Measurements from ENCODE around the gene TSPAN9. TPM values are rescaled to one million over a fixed set of nuclear protein-coding genes. Genes with fewer than 3 reads are reported as not detected.

TSPAN9 gene
- total RNA-seq, 1 donor from 2014 or later = 7.8 TPM

DNA sequence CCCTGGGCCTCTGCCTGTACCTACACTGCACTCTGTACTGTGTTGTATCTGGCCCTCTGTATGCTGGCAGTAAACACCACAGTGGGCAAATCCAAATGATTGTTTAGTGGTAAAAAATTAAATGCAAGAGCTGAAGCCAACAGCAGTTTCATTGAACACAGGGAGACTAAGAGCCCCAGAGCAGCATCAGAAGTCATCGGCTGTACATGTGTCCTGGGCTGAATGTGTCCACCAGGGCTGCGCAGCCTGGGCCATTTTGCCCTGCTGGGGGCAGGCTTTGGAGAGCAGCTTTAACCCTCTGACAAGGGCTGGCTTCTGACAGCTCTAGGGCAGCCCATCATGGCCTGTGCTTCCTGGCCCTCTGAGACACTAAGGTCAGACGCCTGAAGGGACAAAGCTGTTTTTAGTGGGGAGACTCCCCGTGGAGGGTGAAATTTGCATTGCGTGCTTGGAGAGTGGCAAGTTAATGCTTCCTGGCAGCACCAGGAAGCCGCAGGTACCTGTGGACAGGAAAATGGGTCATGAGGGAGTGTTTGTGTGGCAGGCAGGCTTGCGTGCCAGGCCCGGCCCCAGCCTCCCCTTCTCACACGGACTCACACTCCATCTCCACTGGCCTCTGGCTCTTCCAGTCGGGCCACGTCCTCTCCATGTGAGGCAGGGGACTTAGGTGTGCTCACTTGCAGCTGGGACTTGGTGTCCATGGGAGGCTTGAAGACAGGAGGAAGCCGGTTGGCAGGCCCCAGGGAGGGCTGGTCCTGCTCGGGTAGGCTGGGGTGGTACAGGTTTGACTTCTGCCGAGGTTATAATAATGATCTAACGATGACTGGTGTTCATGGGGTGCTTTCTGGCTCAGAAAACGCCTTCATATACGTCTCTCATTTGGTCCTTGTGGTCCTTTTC is 150.1 kb downstream of the TSPAN9 start:
- Histone ChIP-seq H3F3A (ENCODE audit: low read depth) (peaks cover 5% of the 10 kb centered on the region), H3K4me3 (no peak overlapping the region), H3K4me2 (no peak overlapping the region), H3K4me1 (peaks cover 24% of the 10 kb centered on the region), H4K20me1 (ENCODE audit: low read depth) (peaks cover 31% of the 10 kb centered on the region), H2AFZ (replicated peaks) (no peak overlapping the region), H3K9ac (no peak overlapping the region), H3K36me3 (no peaks in the 10 kb centered on the region), H3K79me2 (ENCODE audit: low read depth) (no peaks in the 10 kb centered on the region), H3K9me3 (ENCODE audit: low read depth) (no peaks in the 10 kb centered on the region), H3K27me3 (no peaks in the 10 kb centered on the region), H3K27ac (no peak overlapping the region)
- H3K9me3 Mint-ChIP-seq = peaks cover 2% of the 10 kb centered on the region
- peaks cover 52% of the 10 kb centered on the region for H3K4me1 Mint-ChIP-seq
- no peak overlapping the region for H3K27ac Mint-ChIP-seq
- TF ChIP-seq EZH2 (IDR thresholded peaks at IDR 0.05) = no peak
- TF ChIP-seq CTCF (IDR thresholded peaks at IDR 0.05) = peak; percentile 16
- peak; percentile 42 for DNase-seq (ENCODE audit: low spot score)
- H3K36me3 Mint-ChIP-seq = peaks cover 1% of the 10 kb centered on the region
- H3K27me3 Mint-ChIP-seq (ENCODE audit: insufficient read depth, low read depth) = peaks cover 15% of the 10 kb centered on the region
- no peak overlapping the region for H3K4me3 Mint-ChIP-seq

- H3K4me1 ChIP-seq = peaks cover 26% of the 10 kb centered on the region
- TF ChIP-seq CTCF (IDR thresholded peaks at IDR 0.05) (no peak), EZH2phosphoT487 (IDR thresholded peaks at IDR 0.05) (no peak), EZH2 (IDR thresholded peaks at IDR 0.05) (no peak)
- H3K9me3 ChIP-seq (ENCODE audit: low read depth) = no peaks in the 10 kb centered on the region
- no peak for DNase-seq (ENCODE audit: low spot score)
- no peak overlapping the region for H3K27ac ChIP-seq
- peaks cover 40% of the 10 kb centered on the region for H4K20me1 ChIP-seq (ENCODE audit: low read depth)
- no peak overlapping the region for H3K4me3 ChIP-seq
- no peaks in the 10 kb centered on the region for H3K36me3 ChIP-seq
- no peak overlapping the region for H3K27ac Mint-ChIP-seq
- H3K9ac ChIP-seq = no peak overlapping the region
- no peaks in the 10 kb centered on the region for H3K27me3 ChIP-seq
- peak overlapping the region; percentile 24 for H3K4me3 Mint-ChIP-seq
- peaks cover 56% of the 10 kb centered on the region for H3K4me1 Mint-ChIP-seq
- H3K79me2 ChIP-seq (ENCODE audit: low read depth) = no peaks in the 10 kb centered on the region
- H3K27me3 Mint-ChIP-seq (ENCODE audit: insufficient read depth, low read depth) = peaks cover 17% of the 10 kb centered on the region
- no peak overlapping the region for H2AFZ ChIP-seq (replicated peaks)
- H3K4me2 ChIP-seq = no peak overlapping the region
- H3K36me3 Mint-ChIP-seq = peaks cover 1% of the 10 kb centered on the region
- H3K9me3 Mint-ChIP-seq = peaks cover 2% of the 10 kb centered on the region
- H3F3A ChIP-seq (ENCODE audit: low read depth) = peaks cover 5% of the 10 kb centered on the region
These were observed 151.4 kb downstream of the TSPAN9 start for GRCh38 chr12:3228552-3228951.

DNA sequence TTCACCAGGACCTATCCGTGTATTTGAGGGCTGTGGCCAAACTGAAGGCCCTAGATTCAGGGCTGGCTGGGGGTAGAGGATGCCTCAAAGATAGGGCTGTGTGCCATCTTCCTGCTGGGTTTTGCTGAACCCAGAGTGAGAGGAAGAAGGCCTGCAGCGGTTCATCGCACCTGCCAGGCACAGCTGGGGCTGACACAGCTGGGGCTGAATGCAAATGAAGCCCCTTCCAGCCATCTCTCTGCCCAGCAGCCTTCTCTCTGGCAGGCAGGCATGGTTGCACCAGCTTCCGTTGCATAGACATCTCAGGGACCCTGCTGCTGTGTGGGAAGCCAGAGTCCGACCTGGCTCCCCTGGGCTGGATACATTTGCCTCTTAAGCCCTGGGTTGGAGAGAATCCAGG is 152.4 kb downstream of the TSPAN9 start:
- H3K4me2 ChIP-seq = no peak overlapping the region
- H3K4me3 ChIP-seq = no peak overlapping the region
- Mint-ChIP-seq H3K9me3 (peaks cover 2% of the 10 kb centered on the region), H3K36me3 (peaks cover 1% of the 10 kb centered on the region), H3K4me1 (peaks cover 62% of the 10 kb centered on the region), H3K4me3 (no peak overlapping the region), H3K27me3 (ENCODE audit: insufficient read depth, low read depth) (peaks cover 17% of the 10 kb centered on the region), H3K27ac (no peak overlapping the region)
- no peaks in the 10 kb centered on the region for H3K79me2 ChIP-seq (ENCODE audit: low read depth)
- peaks cover 35% of the 10 kb centered on the region for H3K4me1 ChIP-seq
- H3K9ac ChIP-seq = no peak overlapping the region
- no peaks in the 10 kb centered on the region for H3K9me3 ChIP-seq (ENCODE audit: low read depth)
- TF ChIP-seq CTCF (IDR thresholded peaks at IDR 0.05) = no peak
- TF ChIP-seq EZH2 (IDR thresholded peaks at IDR 0.05) = no peak
- no peak for TF ChIP-seq EZH2phosphoT487 (IDR thresholded peaks at IDR 0.05)
- H3K27ac ChIP-seq = no peak overlapping the region
- no peaks in the 10 kb centered on the region for H3K27me3 ChIP-seq
- peaks cover 5% of the 10 kb centered on the region for H3F3A ChIP-seq (ENCODE audit: low read depth)
- no peak overlapping the region for H2AFZ ChIP-seq (replicated peaks)
- DNase-seq (ENCODE audit: low spot score) = no peak
- peaks cover 42% of the 10 kb centered on the region for H4K20me1 ChIP-seq (ENCODE audit: low read depth)
- H3K36me3 ChIP-seq = no peaks in the 10 kb centered on the region
